Nephron progenitor cell (in vitro differentiated cells): ENCODE results near the gene UNC13C.

Source experiments
- DNase-seq: peaks from one replicate; pipeline ENCODE4 v3.0.0; 2021
- H3K27ac Mint-ChIP-seq: 2 replicates; pipeline ENCODE4 v1.8.0; 2021; ENCODE audit warnings: mild to moderate bottlenecking, moderate library complexity, mixed read lengths
- H3K27me3 Mint-ChIP-seq: 2 replicates; pipeline ENCODE4 v1.8.0; 2021; ENCODE audit warnings: mild to moderate bottlenecking, low read depth, mixed read lengths; ENCODE audit not compliant: poor library complexity
- H3K36me3 Mint-ChIP-seq: 2 replicates; pipeline ENCODE4 v1.8.0; 2021; ENCODE audit warnings: low read depth, mixed read lengths
- H3K4me1 Mint-ChIP-seq: 2 replicates; pipeline ENCODE4 v1.8.0; 2021; ENCODE audit warnings: mixed read lengths
- H3K4me3 Mint-ChIP-seq: 2 replicates; pipeline ENCODE4 v1.8.0; 2021; ENCODE audit warnings: mild to moderate bottlenecking, moderate library complexity, mixed read lengths
- H3K9me3 Mint-ChIP-seq: 2 replicates; pipeline ENCODE4 v1.8.0; 2021; ENCODE audit warnings: mild to moderate bottlenecking, moderate library complexity, mixed read lengths
- CTCF ChIP-seq: fragments of 200-600 bp; sonication (generic); IDR thresholded peaks from 2 replicates; pipeline ENCODE4 v1.5.0; 2021; ENCODE audit warnings: antibody characterized with exemption

UNC13C gene

GRCh38 chr15:54250326-54250725 lies 272.1 kb downstream of the UNC13C start:
- no peak overlapping the region for H3K27ac Mint-ChIP-seq
- H3K27me3 Mint-ChIP-seq: peaks cover under 1% of the 10 kb centered on the region
- DNase-seq: no peak
- no peaks in the 10 kb centered on the region for H3K9me3 Mint-ChIP-seq
- no peaks in the 10 kb centered on the region for H3K36me3 Mint-ChIP-seq
- no peak overlapping the region for H3K4me3 Mint-ChIP-seq
- peaks cover 10% of the 10 kb centered on the region for H3K4me1 Mint-ChIP-seq
- TF ChIP-seq CTCF: no peak

DNA sequence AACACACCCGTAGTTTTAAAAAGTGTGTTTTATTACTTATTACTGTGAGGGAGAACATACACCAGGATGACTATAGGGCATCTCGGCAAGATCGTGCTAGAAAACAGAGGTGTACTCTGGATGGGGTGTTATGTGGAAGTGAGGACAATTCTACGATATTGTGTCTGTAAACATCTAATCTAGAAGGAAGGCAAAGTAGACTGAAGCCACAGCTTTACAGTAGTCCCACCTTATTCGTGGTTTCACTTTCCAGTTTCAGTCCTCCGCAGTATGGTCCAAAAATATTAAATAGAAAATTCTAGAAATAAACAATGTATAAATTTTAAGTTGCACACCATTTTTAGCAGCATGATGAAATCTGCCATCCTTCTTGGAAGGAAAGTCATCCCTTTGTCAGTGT lies 277.9 kb downstream of the UNC13C start:
- H3K9me3 Mint-ChIP-seq: no peaks in the 10 kb centered on the region
- DNase-seq: no peak
- TF ChIP-seq CTCF: no peak
- H3K4me3 Mint-ChIP-seq: no peak overlapping the region
- no peak overlapping the region for H3K27ac Mint-ChIP-seq
- no peaks in the 10 kb centered on the region for H3K4me1 Mint-ChIP-seq
- no peaks in the 10 kb centered on the region for H3K27me3 Mint-ChIP-seq
- H3K36me3 Mint-ChIP-seq: no peaks in the 10 kb centered on the region

GRCh38 chr15:54273928-54274327 lies 295.7 kb downstream of the UNC13C start:
- Mint-ChIP-seq H3K27ac (no peak overlapping the region), H3K9me3 (no peaks in the 10 kb centered on the region), H3K36me3 (no peaks in the 10 kb centered on the region), H3K4me1 (no peaks in the 10 kb centered on the region), H3K4me3 (no peak overlapping the region), H3K27me3 (no peaks in the 10 kb centered on the region)
- peak; percentile 15 for TF ChIP-seq CTCF
- DNase-seq: peak; percentile 3

GRCh38 chr15:54277834-54278233 lies 299.6 kb downstream of the UNC13C start:
- Mint-ChIP-seq H3K27ac (no peak overlapping the region), H3K9me3 (no peaks in the 10 kb centered on the region), H3K36me3 (no peaks in the 10 kb centered on the region), H3K4me3 (no peak overlapping the region), H3K27me3 (no peaks in the 10 kb centered on the region), H3K4me1 (no peaks in the 10 kb centered on the region)
- no peak for DNase-seq
- TF ChIP-seq CTCF: no peak

DNA sequence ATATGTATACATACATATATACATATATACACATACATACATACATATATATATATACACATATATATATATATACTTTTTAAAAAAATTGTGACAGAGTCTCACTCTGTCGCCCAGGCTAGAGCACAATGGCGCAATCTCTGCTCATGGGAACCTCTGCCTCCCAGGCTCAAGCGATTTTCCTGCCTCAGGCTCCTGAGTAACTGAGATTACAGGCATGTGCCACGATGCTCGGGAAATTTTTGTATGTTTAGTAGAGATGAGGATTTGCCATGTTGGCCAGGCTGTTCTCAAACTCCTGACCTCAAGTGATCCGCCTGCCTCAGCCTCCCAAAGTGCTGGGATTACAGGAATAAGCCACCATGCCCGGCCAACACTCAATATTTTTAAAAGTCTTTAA lies 302.5 kb downstream of the UNC13C start:
- H3K27me3 Mint-ChIP-seq: no peaks in the 10 kb centered on the region
- no peaks in the 10 kb centered on the region for H3K36me3 Mint-ChIP-seq
- H3K4me1 Mint-ChIP-seq: no peaks in the 10 kb centered on the region
- no peaks in the 10 kb centered on the region for H3K9me3 Mint-ChIP-seq
- no peak for DNase-seq
- TF ChIP-seq CTCF: no peak
- no peak overlapping the region for H3K4me3 Mint-ChIP-seq
- H3K27ac Mint-ChIP-seq: no peak overlapping the region

DNA sequence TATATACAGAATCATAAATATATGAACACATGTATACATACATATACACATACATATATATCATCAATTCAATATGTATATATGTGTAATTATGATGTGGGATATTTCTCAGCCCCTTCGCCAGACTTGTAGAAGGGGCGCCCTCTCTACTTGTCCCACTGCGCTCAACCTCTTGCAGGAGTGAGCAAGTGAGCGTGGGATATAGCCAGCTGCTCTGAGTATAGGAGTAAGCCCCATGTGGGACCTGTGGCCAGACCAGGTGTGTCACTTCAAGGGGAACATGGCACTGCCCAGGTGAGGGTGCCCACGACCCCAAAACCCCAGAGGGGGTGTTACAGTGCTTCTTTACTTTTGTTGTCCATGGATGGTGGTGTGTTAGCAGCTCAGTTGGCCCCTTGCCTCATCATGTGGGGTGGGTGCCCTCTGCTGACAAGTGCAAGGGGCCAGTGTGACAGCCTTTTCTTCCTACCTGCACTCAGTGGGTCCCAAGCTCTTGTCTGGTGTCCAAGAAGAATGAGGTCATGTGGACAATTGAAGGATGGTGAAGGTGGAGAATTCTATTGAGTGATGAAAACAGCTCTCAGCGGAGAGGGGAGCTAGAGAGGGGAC lies 304.1 kb downstream of the UNC13C start:
- Mint-ChIP-seq H3K27me3 (no peaks in the 10 kb centered on the region), H3K36me3 (no peaks in the 10 kb centered on the region), H3K4me1 (no peaks in the 10 kb centered on the region), H3K9me3 (no peaks in the 10 kb centered on the region), H3K4me3 (no peak overlapping the region), H3K27ac (no peak overlapping the region)
- DNase-seq: no peak
- no peak for TF ChIP-seq CTCF
